Measurements from ENCODE around the gene COL6A3. TPM values are rescaled to one million over a fixed set of nuclear protein-coding genes. Genes with fewer than 3 reads are reported as not detected.

The COL6A3 gene
- total and polyA plus RNA-seq, 7 donors: 2.8 to 715 (median 233) TPM

- 88 to 90% methylated on average over 11 of the region's 11 CpGs for WGBS, 2 donors
- H3K4me1 ChIP-seq: peaks cover 0 to 43% (median 38%) of the 10 kb centered on the region in 4 donors
- peaks cover 45 to 100% (median 69%) of the 10 kb centered on the region in 4 donors for H3K36me3 ChIP-seq
- no peak for DNase-seq
- H3K27ac ChIP-seq: peak overlapping the region; percentile 48 to 91 (median 74)
- intact Hi-C loops (cut with DNase I): no loop called here
- no peaks in the 10 kb centered on the region for H3K9me3 ChIP-seq
- no peak overlapping the region for H3K4me3 ChIP-seq
- no peak for TF ChIP-seq POLR2A (IDR thresholded peaks at IDR 0.05)
- no peak for TF ChIP-seq CTCF (IDR thresholded peaks at IDR 0.05)
- TF ChIP-seq POLR2AphosphoS5 (IDR thresholded peaks at IDR 0.05): no peak
- no peak for TF ChIP-seq EP300 (IDR thresholded peaks at IDR 0.05)
- no peaks in the 10 kb centered on the region for H3K27me3 ChIP-seq
Measured at GRCh38 chr2:237350070-237350469, 63.9 kb downstream of the COL6A3 start.

- WGBS, 2 donors: 89 to 93% methylated on average over 11 of the region's 11 CpGs
- Histone ChIP-seq H3K36me3 (peaks cover 59 to 100% (median 83%) of the 10 kb centered on the region in 4 donors), H3K27me3 (no peaks in the 10 kb centered on the region), H3K27ac (peak overlapping the region; percentile 12 to 91 (median 35)), H3K4me1 (peaks cover 0 to 28% (median 21%) of the 10 kb centered on the region in 4 donors), H3K4me3 (no peak overlapping the region), H3K9me3 (no peaks in the 10 kb centered on the region)
- TF ChIP-seq POLR2A (IDR thresholded peaks at IDR 0.05) (no peak), POLR2AphosphoS5 (IDR thresholded peaks at IDR 0.05) (peak in 2 of 4 donors; percentile 8 to 10)
- intact Hi-C loops (cut with DNase I): no loop called here
- no peak for DNase-seq
Measured at GRCh38 chr2:237348281-237348865, 65.6 kb downstream of the COL6A3 start.

- H3K27ac ChIP-seq: peak overlapping the region in 3 of 4 donors; percentile 12 to 91 (median 42)
- peaks cover 0 to 16% (median 13%) of the 10 kb centered on the region in 4 donors for H3K4me1 ChIP-seq
- H3K4me3 ChIP-seq: no peak overlapping the region
- intact Hi-C loops (cut with DNase I): no loop called here
- no peak for TF ChIP-seq POLR2A (IDR thresholded peaks at IDR 0.05)
- H3K36me3 ChIP-seq: peaks cover 56 to 98% (median 70%) of the 10 kb centered on the region in 4 donors
- DNase-seq: no peak
- H3K27me3 ChIP-seq: no peaks in the 10 kb centered on the region
- no peaks in the 10 kb centered on the region for H3K9me3 ChIP-seq
- 66 to 77% methylated on average over 4 of the region's 4 CpGs for WGBS, 2 donors
Measured at GRCh38 chr2:237345891-237346640, 67.9 kb downstream of the COL6A3 start.

GRCh38 chr2:237345411-237345810 lies 68.6 kb downstream of the COL6A3 start:
- Histone ChIP-seq H3K27me3 (no peaks in the 10 kb centered on the region), H3K9me3 (no peaks in the 10 kb centered on the region), H3K27ac (peak overlapping the region in 3 of 4 donors; percentile 12 to 91 (median 42)), H3K4me3 (no peak overlapping the region), H3K36me3 (peaks cover 56 to 98% (median 72%) of the 10 kb centered on the region in 4 donors), H3K4me1 (peaks cover 0 to 12% (median 11%) of the 10 kb centered on the region in 4 donors)
- WGBS, 2 donors: 74 to 79% methylated on average over 7 of the region's 7 CpGs
- DNase-seq: no peak
- intact Hi-C loops (cut with DNase I): no loop called here
- TF ChIP-seq EP300 (IDR thresholded peaks at IDR 0.05) (no peak), POLR2A (IDR thresholded peaks at IDR 0.05) (no peak)

GRCh38 chr2:237344942-237345341 lies 69.0 kb downstream of the COL6A3 start:
- peaks cover 58 to 98% (median 73%) of the 10 kb centered on the region in 4 donors for H3K36me3 ChIP-seq

More at GRCh38 chr2:237344942-237345341, 69.0 kb downstream of the COL6A3 start:
- intact Hi-C loops (cut with DNase I): no loop called here
- peaks cover 0 to 13% (median 11%) of the 10 kb centered on the region in 4 donors for H3K4me1 ChIP-seq
- TF ChIP-seq EP300 (IDR thresholded peaks at IDR 0.05) (no peak), CTCF (IDR thresholded peaks at IDR 0.05) (no peak), POLR2AphosphoS5 (IDR thresholded peaks at IDR 0.05) (no peak), POLR2A (IDR thresholded peaks at IDR 0.05) (no peak)
- no peak for DNase-seq
- no peaks in the 10 kb centered on the region for H3K9me3 ChIP-seq
- H3K27me3 ChIP-seq: no peaks in the 10 kb centered on the region
- peak overlapping the region in 3 of 4 donors; percentile 12 to 91 (median 42) for H3K27ac ChIP-seq
- H3K4me3 ChIP-seq: no peak overlapping the region
- 54 to 77% methylated on average over 6 of the region's 6 CpGs for WGBS, 2 donors

All from sigmoid colon (tissue), 7 donors.